Lung (tissue), 12 donors: ENCODE data around the gene WDR33. TPM values are rescaled to one million over a fixed set of nuclear protein-coding genes. Genes with fewer than 3 reads are reported as not detected.
"Not testable (repeated sequence)": the region's sequence is repeated elsewhere in the genome, so short reads cannot be mapped to it uniquely, and the experiment has no call there.

Experiments
- ATAC-seq: fragments of 200-7000 bp; cut with Tn5 transposase; one replicate; pipeline ENCODE4 v1.9.1; 2020; ENCODE audit warnings: moderate number of reproducible peaks; ENCODE audit not compliant: insufficient read depth, low FRiP score
- DNase-seq, 3 donors: peaks; one replicate each; pipeline ENCODE4 v3.0.0-alpha.2; 2013 to 2017
- H3K27ac ChIP-seq, 2 donors: one replicate each; pipeline ENCODE4 v1.5.1; 2013; ENCODE audit warnings: mild to moderate bottlenecking in 2 of 2, moderate library complexity in 2 of 2, control low read depth in 1 of 2, inconsistent platforms in 1 of 2, low read depth in 1 of 2, low read length in 1 of 2
- H3K27me3 ChIP-seq, 3 donors: one replicate each; pipeline ENCODE4 v1.5.1; 2013; ENCODE audit warnings: low read length in 2 of 3; ENCODE audit not compliant: control insufficient read depth in 3 of 3, insufficient read depth in 3 of 3
- H3K36me3 ChIP-seq, 4 donors: one replicate each; pipeline ENCODE4 v1.5.1; 2013; ENCODE audit warnings: low read length in 4 of 4, mild to moderate bottlenecking in 1 of 4, moderate library complexity in 1 of 4; ENCODE audit not compliant: control insufficient read depth in 4 of 4, insufficient read depth in 4 of 4
- H3K4me1 ChIP-seq, 5 donors: one replicate each; pipeline ENCODE4 v1.5.1; 2013; ENCODE audit warnings: low read length in 5 of 5, mild to moderate bottlenecking in 2 of 5, moderate library complexity in 1 of 5; ENCODE audit not compliant: control insufficient read depth in 5 of 5, insufficient read depth in 5 of 5
- H3K4me3 ChIP-seq: one replicate; pipeline ENCODE4 v1.5.1; 2013; ENCODE audit warnings: mild to moderate bottlenecking, control low read depth, moderate library complexity
- H3K9ac ChIP-seq, 2 donors: one replicate each; pipeline ENCODE4 v1.5.1; 2013; ENCODE audit warnings: low read length in 2 of 2, control low read depth in 1 of 2; ENCODE audit not compliant: insufficient read depth in 1 of 2
- H3K9me3 ChIP-seq, 4 donors: one replicate each; pipeline ENCODE4 v1.5.1; 2013; ENCODE audit warnings: low read length in 3 of 4, mild to moderate bottlenecking in 1 of 4, moderate library complexity in 1 of 4; ENCODE audit not compliant: control insufficient read depth in 4 of 4, insufficient read depth in 3 of 4
- WGBS, 2 donors: extraction: QIAGEN DNeasy Blood & Tissue Kit; methylation state at CpG; one replicate each; pipeline ENCODE4 v1.1.7; 2013; 5-methylcytosine and 5-hydroxymethylcytosine counted together
- polyA plus RNA-seq, 2 donors: library from polyadenylated mRNA; stranded (reverse); fragments of 200-250 nt; gene quantifications; one replicate each; pipeline ENCODE4 v1.2.1, GENCODE V29; 2013
- total RNA-seq, 2 donors: library from RNA; depleted of rRNA in 1 of 2; stranded (reverse); fragments of >200 nt in 1 of 2; gene quantifications; one replicate each; pipeline ENCODE4 v1.2.1, GENCODE V29; 2014 to 2021
- TF ChIP-seq, protein P1 (sequence below): IDR thresholded peaks from 2 replicates; pipeline ENCODE4 v1.5.1; 2012; ENCODE audit warnings: mild to moderate bottlenecking; ENCODE audit errors: control extremely low read depth, extremely low read depth
- donor health status: control.
- donor health status: control.
- donor health status: Bipolar disorder and iron deficiency.
- donor health status: healthy.
- donor health status: DM: yes; HTN: yes; CAD: no.

The WDR33 gene
- total and polyA plus RNA-seq, 4 donors: 11.6 to 93.0 (median 29.2) TPM

DNA sequence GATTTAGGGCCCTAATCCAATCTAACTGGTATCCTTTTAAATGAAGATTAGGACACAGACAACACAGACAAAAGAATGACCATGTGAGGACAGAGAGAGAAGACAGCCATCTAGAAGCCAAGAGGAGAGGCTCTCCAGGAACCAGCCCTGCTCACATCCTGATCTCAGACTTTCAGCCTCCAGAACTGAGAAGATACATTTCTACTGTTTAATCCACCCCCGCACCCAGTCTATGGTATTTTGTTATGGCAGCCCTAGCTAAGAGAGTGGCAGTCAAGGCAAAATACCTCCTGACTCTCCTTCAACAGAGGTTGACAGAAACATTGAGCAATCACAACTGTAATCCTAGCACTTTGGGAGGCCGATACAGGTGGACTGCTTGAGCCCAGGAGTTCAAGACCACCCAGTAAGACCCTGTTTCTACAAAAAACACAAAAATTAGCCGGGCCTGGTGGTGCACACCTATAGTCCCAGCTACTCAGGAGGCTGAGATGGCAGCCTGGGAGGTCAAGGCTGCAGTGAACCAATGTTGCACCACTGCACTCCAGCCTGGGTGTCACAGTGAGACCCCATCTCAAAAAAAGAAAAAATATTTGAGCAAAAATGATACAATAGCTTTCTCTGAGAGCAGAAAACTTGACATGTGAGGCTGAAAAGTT is 34.7 kb downstream of the WDR33 start:
- Histone ChIP-seq H3K4me3 (no peak overlapping the region), H3K36me3 (peaks cover 0 to 2% (median 0%) of the 10 kb centered on the region in 4 donors), H3K4me1 (peaks cover 0 to 12% (median 2%) of the 10 kb centered on the region in 5 donors), H3K9me3 (no peaks in the 10 kb centered on the region), H3K9ac (no peak overlapping the region), H3K27me3 (no peaks in the 10 kb centered on the region), H3K27ac (no peak overlapping the region)
- no peak for DNase-seq
- TF ChIP-seq, protein P1, sequence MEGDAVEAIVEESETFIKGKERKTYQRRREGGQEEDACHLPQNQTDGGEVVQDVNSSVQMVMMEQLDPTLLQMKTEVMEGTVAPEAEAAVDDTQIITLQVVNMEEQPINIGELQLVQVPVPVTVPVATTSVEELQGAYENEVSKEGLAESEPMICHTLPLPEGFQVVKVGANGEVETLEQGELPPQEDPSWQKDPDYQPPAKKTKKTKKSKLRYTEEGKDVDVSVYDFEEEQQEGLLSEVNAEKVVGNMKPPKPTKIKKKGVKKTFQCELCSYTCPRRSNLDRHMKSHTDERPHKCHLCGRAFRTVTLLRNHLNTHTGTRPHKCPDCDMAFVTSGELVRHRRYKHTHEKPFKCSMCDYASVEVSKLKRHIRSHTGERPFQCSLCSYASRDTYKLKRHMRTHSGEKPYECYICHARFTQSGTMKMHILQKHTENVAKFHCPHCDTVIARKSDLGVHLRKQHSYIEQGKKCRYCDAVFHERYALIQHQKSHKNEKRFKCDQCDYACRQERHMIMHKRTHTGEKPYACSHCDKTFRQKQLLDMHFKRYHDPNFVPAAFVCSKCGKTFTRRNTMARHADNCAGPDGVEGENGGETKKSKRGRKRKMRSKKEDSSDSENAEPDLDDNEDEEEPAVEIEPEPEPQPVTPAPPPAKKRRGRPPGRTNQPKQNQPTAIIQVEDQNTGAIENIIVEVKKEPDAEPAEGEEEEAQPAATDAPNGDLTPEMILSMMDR: no peak
- ATAC-seq: no peak
- WGBS, 2 donors: 86 to 89% methylated on average over 3 of the region's 3 CpGs

DNA sequence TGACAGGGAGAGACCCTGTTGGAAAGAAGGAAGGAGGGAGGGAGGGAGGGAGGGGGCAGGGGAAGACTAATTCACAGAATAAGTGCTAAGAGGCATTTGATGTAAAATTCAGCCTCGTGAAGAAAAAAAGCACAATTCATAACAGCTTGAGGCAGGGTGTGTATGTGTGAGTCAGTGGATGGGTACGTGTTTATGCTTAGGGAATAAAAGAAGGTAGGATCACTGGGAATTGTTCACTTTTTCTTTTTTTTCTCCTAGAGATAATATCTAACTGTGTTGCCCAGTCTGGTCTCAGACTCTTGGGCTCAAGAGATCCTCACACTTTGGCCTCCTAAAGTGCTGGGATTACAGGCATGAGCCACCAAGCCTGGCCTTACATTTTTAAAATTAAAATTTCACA is 39.2 kb downstream of the WDR33 start:
- H3K4me1 ChIP-seq: peaks cover 0 to 4% (median 0%) of the 10 kb centered on the region in 5 donors
- H3K9ac ChIP-seq: no peak overlapping the region
- DNase-seq (no peak), ATAC-seq (no peak)
- H3K9me3 ChIP-seq: no peaks in the 10 kb centered on the region
- H3K4me3 ChIP-seq: no peak overlapping the region
- peaks cover 3 to 11% (median 5%) of the 10 kb centered on the region in 4 donors for H3K36me3 ChIP-seq
- 92 to 94% methylated on average over 2 of the region's 2 CpGs for WGBS, 2 donors
- H3K27ac ChIP-seq: no peak overlapping the region
- H3K27me3 ChIP-seq: no peaks in the 10 kb centered on the region
- TF ChIP-seq, protein P1: no peak

DNA sequence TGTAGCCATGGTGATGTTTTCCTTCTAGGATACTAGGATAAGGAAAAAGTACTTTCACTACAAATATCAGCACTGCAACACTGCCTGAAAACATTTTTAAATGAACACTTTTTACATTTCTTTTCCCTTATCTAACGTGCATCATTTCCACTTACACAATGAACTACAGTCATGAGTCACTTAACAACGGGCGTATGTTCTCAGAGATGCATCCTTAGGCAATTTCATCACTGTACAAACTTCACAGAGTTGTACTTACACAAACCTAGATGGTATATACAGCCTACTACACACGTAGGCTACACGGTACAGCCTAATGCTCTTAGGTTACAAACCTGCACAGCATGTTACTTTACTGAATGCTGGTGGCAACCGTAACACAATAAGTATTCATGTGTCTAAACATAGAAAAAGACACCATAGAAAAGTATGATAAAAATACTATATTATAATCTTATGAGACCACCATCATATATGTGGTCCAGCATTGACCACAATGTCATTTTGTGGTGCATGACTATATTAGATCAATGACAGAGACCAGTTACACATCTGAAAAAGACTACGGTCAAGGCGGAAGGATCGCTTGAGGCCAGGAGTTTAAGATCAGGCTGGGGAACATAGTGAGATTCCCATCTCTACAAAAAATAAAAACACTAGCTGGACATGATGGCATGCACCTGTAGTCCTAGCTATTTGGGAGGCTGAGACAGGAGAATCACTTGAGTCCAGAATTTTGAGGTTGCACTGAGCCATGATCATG is 39.8 kb downstream of the WDR33 start:
- Histone ChIP-seq H3K9me3 (no peaks in the 10 kb centered on the region), H3K27ac (no peak overlapping the region), H3K4me3 (no peak overlapping the region), H3K4me1 (peaks cover 0 to under 1% (median 0%) of the 10 kb centered on the region in 5 donors), H3K36me3 (peaks cover 3 to 12% (median 9%) of the 10 kb centered on the region in 4 donors), H3K27me3 (no peaks in the 10 kb centered on the region), H3K9ac (no peak overlapping the region)
- TF ChIP-seq, protein P1: no peak
- DNase-seq: no peak
- 81 to 86% methylated on average over 9 of the region's 9 CpGs for WGBS, 2 donors
- no peak for ATAC-seq

DNA sequence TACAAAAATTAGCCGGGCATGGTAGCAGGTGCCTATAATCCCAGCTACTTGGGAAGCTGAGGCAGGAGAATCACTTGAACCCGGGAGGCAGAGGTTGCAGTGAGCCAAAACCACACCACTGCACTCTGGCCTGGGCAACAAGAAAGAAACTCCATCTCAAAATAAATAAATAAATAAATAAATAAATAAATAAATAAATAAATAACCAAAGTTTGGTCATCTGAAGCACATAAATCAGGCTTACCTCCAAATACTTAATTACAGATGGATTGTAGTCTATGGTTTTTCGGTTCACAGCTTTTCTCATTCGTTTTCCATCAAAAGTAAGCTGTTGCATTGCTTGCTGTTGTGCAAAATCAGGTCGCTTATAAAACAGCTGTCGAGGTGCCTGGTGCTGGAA is 40.4 kb downstream of the WDR33 start:
- H3K27me3 ChIP-seq, H3K4me1 ChIP-seq, H3K9me3 ChIP-seq, H3K4me3 ChIP-seq, H3K9ac ChIP-seq, H3K27ac ChIP-seq, DNase-seq, ATAC-seq: not testable (repeated sequence)
- 96 to 97% methylated on average over 6 of the region's 6 CpGs for WGBS, 2 donors
- peaks cover 3 to 13% (median 9%) of the 10 kb centered on the region in 4 donors for H3K36me3 ChIP-seq
